ENCODE results near the gene TRIM50.

DNA sequence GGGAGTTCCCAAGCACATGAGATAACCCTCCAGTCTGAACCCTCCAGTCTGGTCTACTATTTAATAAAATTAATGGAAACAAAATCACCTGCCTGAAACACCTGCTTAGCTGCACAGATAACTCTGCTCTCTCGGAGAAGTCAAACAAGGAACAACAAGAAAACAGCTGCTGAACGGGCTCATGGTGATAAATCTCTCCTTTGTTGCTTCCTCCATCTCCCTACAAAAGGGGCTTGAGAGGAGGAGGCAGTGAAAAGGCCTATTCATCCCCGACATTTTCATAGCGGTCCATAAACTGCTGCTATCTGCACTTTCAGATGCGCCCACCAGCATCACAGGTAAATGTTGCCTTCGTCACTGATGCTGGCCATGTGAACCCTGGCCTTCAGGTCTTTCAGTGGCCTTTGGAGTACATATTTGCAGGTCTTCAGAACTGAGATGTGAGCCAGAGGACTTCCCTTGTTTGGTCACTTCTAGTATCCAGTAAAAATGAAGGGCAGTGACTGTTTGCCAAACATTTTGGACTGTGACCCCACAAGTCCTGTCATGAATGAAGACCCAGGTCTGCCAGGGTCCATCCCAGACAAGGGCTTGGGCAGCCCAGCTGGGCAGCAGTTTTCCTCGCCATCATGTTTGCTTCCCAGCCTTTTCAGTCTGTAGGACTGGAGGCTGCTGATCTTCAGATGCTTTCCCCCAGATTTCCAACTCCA lies 15.9 kb upstream of the TRIM50 start:
- TF ChIP-seq, protein P1, sequence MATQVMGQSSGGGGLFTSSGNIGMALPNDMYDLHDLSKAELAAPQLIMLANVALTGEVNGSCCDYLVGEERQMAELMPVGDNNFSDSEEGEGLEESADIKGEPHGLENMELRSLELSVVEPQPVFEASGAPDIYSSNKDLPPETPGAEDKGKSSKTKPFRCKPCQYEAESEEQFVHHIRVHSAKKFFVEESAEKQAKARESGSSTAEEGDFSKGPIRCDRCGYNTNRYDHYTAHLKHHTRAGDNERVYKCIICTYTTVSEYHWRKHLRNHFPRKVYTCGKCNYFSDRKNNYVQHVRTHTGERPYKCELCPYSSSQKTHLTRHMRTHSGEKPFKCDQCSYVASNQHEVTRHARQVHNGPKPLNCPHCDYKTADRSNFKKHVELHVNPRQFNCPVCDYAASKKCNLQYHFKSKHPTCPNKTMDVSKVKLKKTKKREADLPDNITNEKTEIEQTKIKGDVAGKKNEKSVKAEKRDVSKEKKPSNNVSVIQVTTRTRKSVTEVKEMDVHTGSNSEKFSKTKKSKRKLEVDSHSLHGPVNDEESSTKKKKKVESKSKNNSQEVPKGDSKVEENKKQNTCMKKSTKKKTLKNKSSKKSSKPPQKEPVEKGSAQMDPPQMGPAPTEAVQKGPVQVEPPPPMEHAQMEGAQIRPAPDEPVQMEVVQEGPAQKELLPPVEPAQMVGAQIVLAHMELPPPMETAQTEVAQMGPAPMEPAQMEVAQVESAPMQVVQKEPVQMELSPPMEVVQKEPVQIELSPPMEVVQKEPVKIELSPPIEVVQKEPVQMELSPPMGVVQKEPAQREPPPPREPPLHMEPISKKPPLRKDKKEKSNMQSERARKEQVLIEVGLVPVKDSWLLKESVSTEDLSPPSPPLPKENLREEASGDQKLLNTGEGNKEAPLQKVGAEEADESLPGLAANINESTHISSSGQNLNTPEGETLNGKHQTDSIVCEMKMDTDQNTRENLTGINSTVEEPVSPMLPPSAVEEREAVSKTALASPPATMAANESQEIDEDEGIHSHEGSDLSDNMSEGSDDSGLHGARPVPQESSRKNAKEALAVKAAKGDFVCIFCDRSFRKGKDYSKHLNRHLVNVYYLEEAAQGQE (IDR thresholded peaks at IDR 0.05; ENCODE audit: borderline replicate concordance) = no peak
- TF ChIP-seq, protein P2, sequence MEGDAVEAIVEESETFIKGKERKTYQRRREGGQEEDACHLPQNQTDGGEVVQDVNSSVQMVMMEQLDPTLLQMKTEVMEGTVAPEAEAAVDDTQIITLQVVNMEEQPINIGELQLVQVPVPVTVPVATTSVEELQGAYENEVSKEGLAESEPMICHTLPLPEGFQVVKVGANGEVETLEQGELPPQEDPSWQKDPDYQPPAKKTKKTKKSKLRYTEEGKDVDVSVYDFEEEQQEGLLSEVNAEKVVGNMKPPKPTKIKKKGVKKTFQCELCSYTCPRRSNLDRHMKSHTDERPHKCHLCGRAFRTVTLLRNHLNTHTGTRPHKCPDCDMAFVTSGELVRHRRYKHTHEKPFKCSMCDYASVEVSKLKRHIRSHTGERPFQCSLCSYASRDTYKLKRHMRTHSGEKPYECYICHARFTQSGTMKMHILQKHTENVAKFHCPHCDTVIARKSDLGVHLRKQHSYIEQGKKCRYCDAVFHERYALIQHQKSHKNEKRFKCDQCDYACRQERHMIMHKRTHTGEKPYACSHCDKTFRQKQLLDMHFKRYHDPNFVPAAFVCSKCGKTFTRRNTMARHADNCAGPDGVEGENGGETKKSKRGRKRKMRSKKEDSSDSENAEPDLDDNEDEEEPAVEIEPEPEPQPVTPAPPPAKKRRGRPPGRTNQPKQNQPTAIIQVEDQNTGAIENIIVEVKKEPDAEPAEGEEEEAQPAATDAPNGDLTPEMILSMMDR (IDR thresholded peaks at IDR 0.05; ENCODE audit: poor library complexity, severe bottlenecking) = no peak
- TF ChIP-seq TAF1 (IDR thresholded peaks at IDR 0.05; ENCODE audit: low read depth) (no peak), POLR2AphosphoS5 (IDR thresholded peaks at IDR 0.05) (no peak)
